H1 (cell line): ENCODE measurements around the gene LAP3. TPM values are rescaled to one million over a fixed set of nuclear protein-coding genes. Genes with fewer than 3 reads are reported as not detected.

Experiments used
- CTCF ChIA-PET: fragments of 300-600 bp; sonication (Branson Sonifier 250); formaldehyde crosslinking; loops from one replicate; lab custom pipeline; 2021; ENCODE audit not compliant: partially characterized antibody; lab: Charles Lee
- POLR2A ChIA-PET: fragments of 300-600 bp; sonication (Branson Sonifier 250); formaldehyde crosslinking; loops from one replicate; lab custom pipeline; 2021; ENCODE audit warnings: inconsistent platforms; ENCODE audit not compliant: partially characterized antibody; lab: Charles Lee
- DNase-seq, 2 experiments: peaks; one replicate each; pipeline versions ENCODE4 v3.0.0 to v3.0.0-alpha.2; 2010 to 2022; ENCODE audit warnings: low spot score in 2 of 2, low read depth in 1 of 2, mixed read lengths in 1 of 2
- FAIRE-seq: peaks from 2 replicates; lab custom pipeline; 2011; peaks lifted over from hg19 to GRCh38; lab: Jason Lieb, UNC
- H2AFZ ChIP-seq: 2 replicates; pipeline ENCODE4 v1.8.1; 2012; ENCODE audit warnings: low read length, inconsistent platforms
- H2AK5ac ChIP-seq: 2 replicates; pipeline ENCODE4 v1.6.1; 2013; ENCODE audit warnings: low read depth, low read length
- H2BK120ac ChIP-seq: replicated peaks from 2 replicates; pipeline ENCODE3; 2013; ENCODE audit warnings: low read depth, low read length, inconsistent platforms
- H2BK12ac ChIP-seq: 2 replicates; pipeline ENCODE4 v1.6.1; 2013; ENCODE audit warnings: low read depth, low read length
- H2BK15ac ChIP-seq: 2 replicates; pipeline ENCODE4 v1.6.1; 2013; ENCODE audit warnings: low read length
- H2BK20ac ChIP-seq: 2 replicates; pipeline ENCODE4 v1.6.1; 2013; ENCODE audit warnings: low read length
- H2BK5ac ChIP-seq: 2 replicates; pipeline ENCODE4 v1.6.1; 2013; ENCODE audit warnings: low read depth, low read length
- H3K14ac ChIP-seq: 2 replicates; pipeline ENCODE4 v1.6.1; 2013; ENCODE audit warnings: inconsistent platforms; ENCODE audit not compliant: insufficient read length
- H3K18ac ChIP-seq: 2 replicates; pipeline ENCODE4 v1.6.1; 2013; ENCODE audit warnings: low read length; ENCODE audit errors: extremely low read depth
- H3K23ac ChIP-seq: 2 replicates; pipeline ENCODE4 v1.6.1; 2013; ENCODE audit warnings: inconsistent platforms; ENCODE audit not compliant: insufficient read length
- H3K23me2 ChIP-seq: 2 replicates; pipeline ENCODE4 v1.6.1; 2013; ENCODE audit warnings: low read depth, low read length
- H3K27ac ChIP-seq: 2 replicates; pipeline ENCODE4 v1.6.1; 2011; ENCODE audit warnings: low read depth, low read length, inconsistent platforms
- H3K27me3 ChIP-seq, 4 experiments: replicated peaks in 1 of 4; 1 replicate in 1 of 4; 2 replicates in 3 of 4; pipeline versions ENCODE4 v1.6.1 to v1.8.1; 2011 to 2013; ENCODE audit warnings: low read length in 3 of 4, mild to moderate bottlenecking in 3 of 4, inconsistent platforms in 2 of 4, mixed read lengths in 2 of 4, moderate library complexity in 1 of 4; ENCODE audit not compliant: control insufficient read depth in 3 of 4, insufficient read depth in 3 of 4; ENCODE audit errors: extremely low read depth in 1 of 4
- H3K36me3 ChIP-seq, 4 experiments: 2 replicates each; pipeline versions ENCODE4 v1.6.1 to v1.8.1; 2011 to 2013; ENCODE audit warnings: mild to moderate bottlenecking in 4 of 4, low read length in 3 of 4, moderate library complexity in 2 of 4, control low read depth in 1 of 4, inconsistent platforms in 1 of 4; ENCODE audit not compliant: insufficient read depth in 4 of 4, control insufficient read depth in 2 of 4
- H3K4ac ChIP-seq: replicated peaks from 2 replicates; pipeline ENCODE3; 2013; ENCODE audit warnings: low read length, low read depth, mixed read lengths, inconsistent platforms; ENCODE audit not compliant: insufficient read length
- H3K4me1 ChIP-seq, 4 experiments: replicated peaks in 1 of 4; 1 replicate in 1 of 4; 2 replicates in 3 of 4; pipeline versions ENCODE4 v1.6.1 to v1.8.1; 2011 to 2013; ENCODE audit warnings: low read length in 3 of 4, inconsistent platforms in 2 of 4, mixed read lengths in 1 of 4; ENCODE audit not compliant: insufficient read depth in 4 of 4, control insufficient read depth in 3 of 4
- H3K4me2 ChIP-seq, 2 experiments: 2 replicates each; pipeline versions ENCODE4 v1.6.1 to v1.8.1; 2011 to 2013; ENCODE audit warnings: low read depth in 2 of 2, low read length in 2 of 2, control low read depth in 1 of 2, inconsistent platforms in 1 of 2, mild to moderate bottlenecking in 1 of 2; ENCODE audit not compliant: insufficient read depth in 1 of 2
- H3K4me3 ChIP-seq, 4 experiments: fragments of 200-600, 300-600 bp in 1 of 4; sonication (generic), shearing (Covaris generic), sonication (Bioruptor Twin) in 1 of 4; 2 replicates each; pipeline versions ENCODE4 v1.5.1 to v1.8.1; 2011 to 2016; ENCODE audit warnings: low read length in 4 of 4, low read depth in 3 of 4, control low read depth in 2 of 4, inconsistent platforms in 2 of 4, mild to moderate bottlenecking in 2 of 4, mixed read lengths in 1 of 4, moderate library complexity in 1 of 4; ENCODE audit not compliant: insufficient read depth in 2 of 4; ENCODE audit errors: extremely low read depth in 1 of 4
- H3K56ac ChIP-seq: replicated peaks from 2 replicates; pipeline ENCODE3; 2013; ENCODE audit warnings: low read depth, mild to moderate bottlenecking, mixed read lengths, low read length, inconsistent platforms; ENCODE audit not compliant: insufficient read length
- H3K79me1 ChIP-seq: 2 replicates; pipeline ENCODE4 v1.6.1; 2013; ENCODE audit warnings: low read depth, low read length, control low read depth
- H3K79me2 ChIP-seq, 2 experiments: 2 replicates each; pipeline versions ENCODE4 v1.6.1 to v1.8.1; 2012 to 2013; ENCODE audit warnings: low read length in 2 of 2, mild to moderate bottlenecking in 2 of 2, inconsistent platforms in 1 of 2; ENCODE audit not compliant: insufficient read depth in 2 of 2, control insufficient read depth in 1 of 2
- H3K9ac ChIP-seq, 4 experiments: replicated peaks in 1 of 4; 1 replicate in 1 of 4; 2 replicates in 3 of 4; pipeline versions ENCODE4 v1.6.1 to v1.8.1; 2011 to 2013; ENCODE audit warnings: low read depth in 3 of 4, low read length in 3 of 4, control low read depth in 2 of 4, mild to moderate bottlenecking in 2 of 4, moderate library complexity in 2 of 4, inconsistent platforms in 1 of 4; ENCODE audit errors: extremely low read depth in 1 of 4
- H3K9me3 ChIP-seq, 2 experiments: 2 replicates each; pipeline versions ENCODE4 v1.6.1 to v1.8.1; 2012 to 2013; ENCODE audit warnings: mild to moderate bottlenecking in 2 of 2, moderate library complexity in 2 of 2, control low read depth in 1 of 2, inconsistent platforms in 1 of 2, low read depth in 1 of 2, low read length in 1 of 2, mixed read lengths in 1 of 2; ENCODE audit not compliant: insufficient read depth in 2 of 2
- H4K20me1 ChIP-seq, 2 experiments: replicated peaks in 1 of 2; 2 replicates each; pipeline versions ENCODE3 to v1.8.1; 2011 to 2013; ENCODE audit warnings: inconsistent platforms in 2 of 2, low read length in 2 of 2, mild to moderate bottlenecking in 1 of 2; ENCODE audit not compliant: insufficient read depth in 2 of 2, control insufficient read depth in 1 of 2
- H4K5ac ChIP-seq: 2 replicates; pipeline ENCODE4 v1.6.1; 2013; ENCODE audit warnings: low read length, low read depth, mixed read lengths, inconsistent platforms; ENCODE audit not compliant: insufficient read length
- H4K8ac ChIP-seq: 2 replicates; pipeline ENCODE4 v1.8.0; 2013; ENCODE audit warnings: mild to moderate bottlenecking, moderate library complexity, low read length, inconsistent platforms; ENCODE audit not compliant: insufficient read depth; ENCODE audit errors: extremely low read depth
- H4K91ac ChIP-seq: replicated peaks from 2 replicates; pipeline ENCODE3; 2013; ENCODE audit warnings: low read length, mixed read lengths, inconsistent platforms; ENCODE audit not compliant: insufficient read length
- CBX5 ChIP-seq: fragments of 300-800, 300-1000 bp; sonication (generic); IDR thresholded peaks from 2 replicates; pipeline ENCODE4 v1.7.1; 2016; ENCODE audit warnings: antibody characterized with exemption, low read length, low read depth
- FOSL1 ChIP-seq: IDR thresholded peaks from 2 replicates; pipeline ENCODE4 v1.6.1; 2011; ENCODE audit warnings: mild to moderate bottlenecking, low read depth, low read length, moderate library complexity; ENCODE audit not compliant: insufficient read depth
- MAFK ChIP-seq: IDR thresholded peaks from 2 replicates; pipeline ENCODE4 v1.6.1; 2012; ENCODE audit warnings: low read depth, mild to moderate bottlenecking, improper control_type of control experiment, low read length
- NANOG ChIP-seq: IDR thresholded peaks from 2 replicates; pipeline ENCODE4 v1.6.1; 2011; ENCODE audit warnings: low read length, low read depth, mild to moderate bottlenecking, inconsistent platforms; ENCODE audit not compliant: insufficient read depth, poor library complexity, severe bottlenecking
- PHF8 ChIP-seq: fragments of 200-600 bp; sonication (generic); conservative IDR thresholded peaks from 2 replicates; pipeline ENCODE4 v1.7.1; 2012; ENCODE audit warnings: low read depth, mild to moderate bottlenecking, inconsistent platforms, low read length, moderate library complexity
- TBP ChIP-seq: IDR thresholded peaks from 2 replicates; pipeline ENCODE4 v1.6.1; 2011; ENCODE audit warnings: low read depth, low read length, improper control_type of control experiment
- TCF12 ChIP-seq: IDR thresholded peaks from 2 replicates; pipeline ENCODE4 v1.6.1; 2011; ENCODE audit warnings: low read depth, mild to moderate bottlenecking, low read length
- TEAD4 ChIP-seq: IDR thresholded peaks from 2 replicates; pipeline ENCODE4 v1.6.1; 2012; ENCODE audit warnings: low read depth, low read length, inconsistent platforms, mixed read lengths
- USF2 ChIP-seq: IDR thresholded peaks from 2 replicates; pipeline ENCODE4 v1.6.1; 2011; ENCODE audit warnings: low read length, improper control_type of control experiment
- WGBS, 2 experiments: shearing (Covaris generic) in 1 of 2; methylation state at CpG; one replicate each; pipeline versions ENCODE4 v1.1.6 to v1.1.7; 2013 to 2015; ENCODE audit warnings: low lambda C conversion rate in 2 of 2, mixed read lengths in 2 of 2, inconsistent platforms in 1 of 2, low coverage in 1 of 2, missing lambda C conversion rate in 1 of 2; ENCODE audit not compliant: insufficient replicate concordance in 2 of 2, insufficient coverage in 1 of 2, insufficient read length in 1 of 2; ENCODE audit errors: extremely low coverage in 1 of 2, missing lambda C conversion rate in 1 of 2; 5-methylcytosine and 5-hydroxymethylcytosine counted together
- polyA plus RNA-seq, 7 experiments: library from polyadenylated mRNA; depleted of rRNA in 3 of 7; stranded (reverse) in 5 of 7; unstranded in 2 of 7; fragments of >200 nt in 5 of 7; fragments of 200-250 nt in 2 of 7; gene quantifications; 1 replicate in 5 of 7; 2 replicates in 1 of 7; 4 replicates in 1 of 7; pipeline versions ENCODE4 v1.2.1 to v1.2.3, GENCODE V29; 2011 to 2013; ENCODE audit warnings: missing spikeins in 2 of 7, mixed read lengths in 2 of 7
- total RNA-seq: library from RNA; stranded (reverse); fragmentation: NEBNext Ultra II Directional; extraction: Animal tissue kit (Norgen Biotek cat#: 25700); gene quantifications from 2 replicates; pipeline ENCODE4 v1.2.1, GENCODE V29; 2021
- TF ChIP-seq, protein P1 (sequence below): IDR thresholded peaks from 2 replicates; pipeline ENCODE4 v1.6.1; 2012; ENCODE audit warnings: inconsistent platforms
- TF ChIP-seq, protein P2 (sequence below): IDR thresholded peaks from 2 replicates; pipeline ENCODE4 v1.6.1; 2012; ENCODE audit warnings: inconsistent platforms

LAP3 gene
- total and polyA plus RNA-seq, 2 of the 8 experiments (the other 6 are each of a cell fraction or from before 2014, with no cell fraction given): 28.3 to 50.9 TPM

GRCh38 chr4:17559709-17560048, 17.3 kb upstream of the LAP3 start:
- no peaks in the 10 kb centered on the region for H3K27me3 ChIP-seq
- H3K56ac ChIP-seq: no peak overlapping the region
- POLR2A ChIA-PET: interaction anchor here (1.0 kb wide), 1 partner anchor 76 kb away, joined by 5 read pairs; no protein-coding TSS in a partner anchor
- H2BK5ac ChIP-seq: no peak overlapping the region
- no peak overlapping the region for H3K14ac ChIP-seq
- no peaks in the 10 kb centered on the region for H3K9me3 ChIP-seq
- no peak overlapping the region for H3K18ac ChIP-seq
- CTCF ChIA-PET: interaction anchor here (2.4 kb wide), 1 partner anchor 11 kb away, joined by 9 read pairs; no protein-coding TSS in a partner anchor
- no peak overlapping the region for H3K23ac ChIP-seq
- no peak overlapping the region for H4K8ac ChIP-seq
- H3K79me1 ChIP-seq: no peaks in the 10 kb centered on the region
- 84% methylated on average over 3 of the region's 3 CpGs; no CpG with 5 or more reads in 1 of the 2 experiments for WGBS, 2 experiments
- H3K79me2 ChIP-seq: no peaks in the 10 kb centered on the region
- no peak overlapping the region for H3K4ac ChIP-seq
- no peak overlapping the region for H2BK20ac ChIP-seq
- H3K4me3 ChIP-seq: no peak overlapping the region
- H4K5ac ChIP-seq: no peak overlapping the region
- no peak overlapping the region for H3K4me2 ChIP-seq
- no peaks in the 10 kb centered on the region for H4K20me1 ChIP-seq
- no peaks in the 10 kb centered on the region for H3K4me1 ChIP-seq
- DNase-seq (no peak), FAIRE-seq (no peak)
- no peak overlapping the region for H2BK120ac ChIP-seq
- no peak overlapping the region for H2BK15ac ChIP-seq
- no peak overlapping the region for H4K91ac ChIP-seq
- no peak overlapping the region for H3K27ac ChIP-seq
- H3K23me2 ChIP-seq: no peaks in the 10 kb centered on the region
- H2AK5ac ChIP-seq: no peak overlapping the region
- H3K9ac ChIP-seq: no peak overlapping the region
- H2AFZ ChIP-seq: no peak overlapping the region
- no peak overlapping the region for H2BK12ac ChIP-seq
- no peaks in the 10 kb centered on the region for H3K36me3 ChIP-seq
- no peak for TF ChIP-seq USF2
- no peak for TF ChIP-seq TBP
- TF ChIP-seq, protein P1, sequence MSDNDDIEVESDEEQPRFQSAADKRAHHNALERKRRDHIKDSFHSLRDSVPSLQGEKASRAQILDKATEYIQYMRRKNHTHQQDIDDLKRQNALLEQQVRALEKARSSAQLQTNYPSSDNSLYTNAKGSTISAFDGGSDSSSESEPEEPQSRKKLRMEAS: no peak
- no peak for TF ChIP-seq TEAD4
- TF ChIP-seq MAFK: no peak
- TF ChIP-seq, protein P2, sequence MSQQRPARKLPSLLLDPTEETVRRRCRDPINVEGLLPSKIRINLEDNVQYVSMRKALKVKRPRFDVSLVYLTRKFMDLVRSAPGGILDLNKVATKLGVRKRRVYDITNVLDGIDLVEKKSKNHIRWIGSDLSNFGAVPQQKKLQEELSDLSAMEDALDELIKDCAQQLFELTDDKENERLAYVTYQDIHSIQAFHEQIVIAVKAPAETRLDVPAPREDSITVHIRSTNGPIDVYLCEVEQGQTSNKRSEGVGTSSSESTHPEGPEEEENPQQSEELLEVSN: no peak
- no peak for TF ChIP-seq PHF8
- TF ChIP-seq NANOG: no peak
- TF ChIP-seq CBX5: no peak
- no peak for TF ChIP-seq TCF12
- TF ChIP-seq FOSL1: no peak
